Activated naive CD4-positive, alpha-beta T cell treated with anti-CD3 and anti-CD28 coated beads, Interleukin-2, amount 10 ng/mL, durations not matched to agents 7 days and 5 days (primary cell): ENCODE measurements around the gene ABCB4.
A peak's percentile ranks its signal among the peaks of the same experiment; 100 is the strongest.

Experiments used
- CTCF ChIA-PET: fragments of 350-600 bp; sonication (Branson Sonifier 250); formaldehyde crosslinking; loops from one replicate; lab custom pipeline; 2021; ENCODE audit warnings: antibody characterized with exemption; lab: Charles Lee
- DNase-seq: peaks from one replicate; pipeline ENCODE4 v3.0.0-alpha.2; 2020
- H3K27ac Mint-ChIP-seq: one replicate; pipeline ENCODE4 v1.8.0; 2021; ENCODE audit warnings: mild to moderate bottlenecking, moderate library complexity, mixed read lengths
- H3K27me3 Mint-ChIP-seq: one replicate; pipeline ENCODE4 v1.8.0; 2021; ENCODE audit warnings: mild to moderate bottlenecking, mixed read lengths
- H3K36me3 Mint-ChIP-seq: one replicate; pipeline ENCODE4 v1.8.0; 2021; ENCODE audit warnings: mixed read lengths
- H3K4me1 Mint-ChIP-seq: one replicate; pipeline ENCODE4 v1.8.0; 2021; ENCODE audit warnings: mixed read lengths
- H3K4me3 Mint-ChIP-seq: one replicate; pipeline ENCODE4 v1.8.0; 2021; ENCODE audit warnings: mild to moderate bottlenecking, moderate library complexity, mixed read lengths
- H3K9me3 Mint-ChIP-seq: one replicate; pipeline ENCODE4 v1.8.0; 2021; ENCODE audit warnings: mixed read lengths

ABCB4 gene

DNA sequence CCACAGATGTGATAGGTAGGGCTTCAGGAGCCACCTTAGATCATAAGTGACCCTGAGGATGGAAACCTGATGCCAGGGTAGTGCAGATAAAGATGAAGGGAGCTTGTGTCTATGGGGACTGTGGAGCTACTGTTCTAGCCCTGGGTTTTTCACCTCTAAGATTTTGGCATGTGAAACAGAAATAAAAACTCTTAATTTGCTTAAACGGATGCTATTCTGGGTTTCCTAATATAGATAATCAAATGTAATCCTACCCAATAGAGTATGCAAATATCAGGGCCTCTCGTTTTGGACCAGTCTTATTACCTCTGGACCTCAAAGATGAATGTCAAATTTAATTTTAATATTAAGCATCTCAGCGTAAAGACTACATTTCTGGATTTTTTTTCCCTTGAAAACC, 49.3 kb downstream of the ABCB4 start:
- Mint-ChIP-seq H3K4me3 (no peak overlapping the region), H3K27ac (no peak overlapping the region), H3K4me1 (no peaks in the 10 kb centered on the region), H3K27me3 (peaks cover 6% of the 10 kb centered on the region), H3K36me3 (no peaks in the 10 kb centered on the region), H3K9me3 (no peaks in the 10 kb centered on the region)
- CTCF ChIA-PET: interaction anchor here (0.6 kb wide), 1 partner anchor 46 kb away, joined by 3 read pairs; no protein-coding TSS in a partner anchor
- DNase-seq: no peak

DNA sequence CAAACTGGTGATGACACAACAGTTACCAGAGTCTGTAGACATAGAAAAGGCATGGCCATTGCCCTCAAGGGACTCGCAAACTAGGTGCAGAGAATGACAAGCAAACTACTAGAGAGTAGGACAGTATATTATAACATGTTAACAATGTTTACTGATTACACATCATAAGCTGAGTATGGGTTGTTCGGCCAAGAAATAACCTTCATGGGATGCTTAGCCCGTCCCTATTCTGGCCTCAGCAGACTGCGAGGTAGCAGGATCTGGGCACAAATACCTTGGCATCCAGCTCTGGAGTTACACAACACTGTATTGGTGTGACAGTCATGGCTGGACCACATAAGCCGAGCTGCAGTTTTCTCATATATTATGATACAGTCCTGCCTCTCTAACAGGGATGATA, 51.4 kb downstream of the ABCB4 start:
- Mint-ChIP-seq H3K36me3 (no peaks in the 10 kb centered on the region), H3K4me3 (no peak overlapping the region), H3K9me3 (no peaks in the 10 kb centered on the region), H3K4me1 (no peaks in the 10 kb centered on the region), H3K27me3 (peaks cover 10% of the 10 kb centered on the region), H3K27ac (no peak overlapping the region)
- CTCF ChIA-PET: interaction anchor here (1.0 kb wide), 1 partner anchor 108 kb away, joined by 3 read pairs; no protein-coding TSS in a partner anchor
- DNase-seq: no peak

DNA sequence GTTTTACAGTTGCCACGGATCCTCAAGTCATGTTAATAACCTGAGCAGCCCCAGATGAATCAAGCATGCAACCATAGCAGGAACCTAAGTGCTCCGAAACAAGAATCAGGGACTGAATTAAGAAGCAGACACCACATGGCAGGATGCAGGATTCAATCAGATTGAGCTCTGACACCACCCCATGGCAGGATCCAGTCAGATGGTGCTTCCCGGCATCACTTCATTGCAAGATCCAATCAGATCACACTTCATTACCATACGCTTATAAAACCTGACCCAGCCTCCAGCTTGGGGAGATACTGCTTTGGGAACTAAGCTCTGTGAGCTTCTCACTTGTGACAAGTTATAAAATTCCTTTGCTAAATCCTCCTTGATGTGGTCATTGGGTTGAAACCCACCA, 55.3 kb downstream of the ABCB4 start:
- H3K9me3 Mint-ChIP-seq: no peaks in the 10 kb centered on the region
- CTCF ChIA-PET: no interaction called here
- no peak for DNase-seq
- H3K27me3 Mint-ChIP-seq: peaks cover 8% of the 10 kb centered on the region
- no peaks in the 10 kb centered on the region for H3K4me1 Mint-ChIP-seq
- H3K27ac Mint-ChIP-seq: no peak overlapping the region
- no peaks in the 10 kb centered on the region for H3K36me3 Mint-ChIP-seq
- H3K4me3 Mint-ChIP-seq: no peak overlapping the region

DNA sequence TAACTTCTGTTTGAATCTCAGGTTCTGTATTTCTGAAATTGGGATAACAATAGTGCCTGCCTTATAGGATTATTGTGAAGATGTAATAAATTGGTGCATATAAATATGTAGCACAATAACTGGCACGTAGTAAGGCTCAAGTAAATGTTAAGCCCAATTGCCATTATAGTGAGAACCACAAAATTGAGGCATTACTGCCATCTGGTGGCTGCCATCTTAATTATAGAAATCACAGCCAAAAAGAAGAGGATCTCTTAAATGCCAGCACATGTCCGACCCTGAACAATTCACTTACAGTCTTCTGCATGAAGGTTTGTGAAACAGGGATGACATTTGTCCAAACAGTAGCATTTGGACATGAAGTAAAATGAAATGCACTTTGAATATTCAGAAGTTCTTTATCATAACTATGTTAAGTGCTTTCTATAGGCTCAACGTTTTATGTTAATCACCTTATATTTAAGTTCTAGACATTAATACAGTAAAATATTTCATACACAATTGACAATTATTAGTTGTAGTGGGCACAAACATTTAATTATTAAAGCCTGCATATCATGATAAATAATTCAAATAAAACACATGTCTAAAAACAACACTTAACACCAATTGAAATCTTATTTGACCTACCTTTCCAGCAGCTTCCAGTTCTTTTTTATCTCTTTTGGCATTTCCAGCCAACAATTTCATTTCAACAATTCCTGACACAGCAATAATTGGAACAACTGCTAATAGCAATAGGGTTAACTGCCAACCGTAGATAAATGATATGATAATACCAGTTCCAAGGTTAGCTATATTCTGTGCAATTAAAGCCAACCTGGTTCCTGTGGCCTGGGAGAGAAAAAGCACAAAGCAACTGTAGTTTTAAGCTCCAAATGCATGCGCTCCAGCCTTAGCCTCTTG, 58.5 kb downstream of the ABCB4 start:
- Mint-ChIP-seq H3K36me3 (no peaks in the 10 kb centered on the region), H3K4me1 (no peaks in the 10 kb centered on the region), H3K9me3 (no peaks in the 10 kb centered on the region), H3K27me3 (peaks cover 8% of the 10 kb centered on the region), H3K27ac (no peak overlapping the region), H3K4me3 (no peak overlapping the region)
- peak; percentile 77 for DNase-seq
- CTCF ChIA-PET: interaction anchor here (0.6 to 3.3 kb wide), 20 partner anchors 10 to 556 kb away, joined by 3 to 28 read pairs (median 4); partner anchors contain the start of gene CROT

DNA sequence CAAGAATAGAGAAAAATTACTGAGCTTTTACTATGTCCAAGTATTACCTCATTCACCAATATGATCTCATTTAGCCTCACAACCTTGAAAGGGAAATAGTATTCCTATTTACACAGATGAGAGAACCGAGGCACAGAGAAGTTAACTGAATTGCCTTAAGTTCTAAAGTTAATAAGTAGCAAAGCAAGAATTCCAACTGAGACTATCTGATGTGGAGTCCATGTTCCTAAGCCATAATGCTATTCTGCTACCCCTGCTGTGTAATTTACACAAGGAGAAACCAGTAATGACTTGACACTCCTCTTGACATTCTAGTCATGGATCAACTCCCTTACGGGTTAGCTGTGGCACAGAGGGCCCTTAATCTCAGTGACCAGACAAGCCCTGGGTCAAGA, 60.7 kb downstream of the ABCB4 start:
- Mint-ChIP-seq H3K9me3 (no peaks in the 10 kb centered on the region), H3K4me3 (no peak overlapping the region), H3K4me1 (no peaks in the 10 kb centered on the region), H3K27ac (no peak overlapping the region), H3K36me3 (no peaks in the 10 kb centered on the region), H3K27me3 (peaks cover 4% of the 10 kb centered on the region)
- no peak for DNase-seq
- CTCF ChIA-PET: interaction anchor here (1.0 to 1.5 kb wide), 4 partner anchors 101 to 489 kb away, joined by 3 to 5 read pairs (median 4); partner anchors contain the start of gene DMTF1

DNA sequence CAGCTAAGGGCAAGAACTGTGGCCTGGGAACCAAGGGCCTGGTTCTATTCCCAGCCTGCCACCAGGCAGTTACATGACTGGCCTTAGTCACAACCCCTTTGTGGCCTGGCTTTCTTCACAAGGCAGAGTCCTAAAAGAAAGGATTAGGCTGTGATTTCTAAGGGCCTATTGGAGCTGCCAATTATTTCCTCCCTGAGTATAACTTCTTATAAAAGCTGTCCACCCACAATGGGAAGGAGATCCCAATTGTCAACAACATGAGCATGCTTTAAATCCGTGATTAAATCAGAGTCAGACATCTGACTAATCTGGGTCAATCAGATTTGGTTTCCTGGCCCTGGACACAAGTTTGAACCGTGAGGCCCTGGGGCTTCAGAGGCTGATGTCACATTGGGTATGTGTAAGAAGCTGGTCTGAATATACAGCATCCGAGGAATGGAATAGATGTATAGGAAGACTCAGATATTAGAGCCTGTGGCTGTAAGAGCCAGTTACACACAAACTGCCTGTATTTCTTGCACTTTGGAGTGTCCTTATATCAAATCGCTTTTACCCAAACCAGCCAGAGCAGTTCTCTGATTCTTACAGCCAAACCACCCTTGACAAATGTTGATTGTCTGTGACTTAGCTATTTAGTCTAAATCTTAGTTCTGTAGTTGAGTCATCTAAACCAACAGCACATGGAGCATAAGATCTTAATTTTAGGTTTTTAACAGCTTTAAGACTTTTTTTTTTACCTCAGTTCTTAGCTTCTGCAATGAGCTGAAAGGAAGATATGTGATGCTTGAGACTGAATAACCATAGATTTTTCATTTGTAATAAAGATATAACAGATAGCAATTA, 61.3 kb downstream of the ABCB4 start:
- Mint-ChIP-seq H3K36me3 (no peaks in the 10 kb centered on the region), H3K27ac (no peak overlapping the region), H3K27me3 (peaks cover 4% of the 10 kb centered on the region), H3K4me3 (no peak overlapping the region), H3K9me3 (no peaks in the 10 kb centered on the region), H3K4me1 (no peaks in the 10 kb centered on the region)
- DNase-seq: no peak
- CTCF ChIA-PET: interaction anchor here (1.0 kb wide), 3 partner anchors 101 to 488 kb away, joined by 3 to 5 read pairs (median 5); no protein-coding TSS in a partner anchor

DNA sequence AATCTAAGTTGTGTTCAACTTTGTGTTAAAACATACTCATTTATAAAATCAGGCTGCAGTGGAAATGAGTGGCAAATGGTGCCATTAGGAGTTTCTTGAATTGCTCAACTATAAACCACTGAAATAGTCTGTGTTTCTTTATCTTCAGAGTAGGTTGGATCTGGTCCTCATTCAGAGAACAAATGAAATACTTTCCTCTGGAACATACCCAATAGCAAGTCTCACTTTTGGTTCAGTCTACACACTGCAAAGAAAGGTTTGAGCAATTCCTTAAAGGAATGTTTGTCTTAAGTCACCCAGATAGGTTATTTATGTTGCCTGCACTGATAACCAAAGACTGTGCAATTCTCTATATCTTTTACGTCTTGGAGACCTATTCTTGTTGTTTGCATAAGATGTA, 62.5 kb downstream of the ABCB4 start:
- H3K27ac Mint-ChIP-seq: no peak overlapping the region
- CTCF ChIA-PET: no interaction called here
- H3K36me3 Mint-ChIP-seq: no peaks in the 10 kb centered on the region
- no peaks in the 10 kb centered on the region for H3K9me3 Mint-ChIP-seq
- H3K4me1 Mint-ChIP-seq: no peaks in the 10 kb centered on the region
- no peak overlapping the region for H3K4me3 Mint-ChIP-seq
- no peak for DNase-seq
- H3K27me3 Mint-ChIP-seq: no peaks in the 10 kb centered on the region

DNA sequence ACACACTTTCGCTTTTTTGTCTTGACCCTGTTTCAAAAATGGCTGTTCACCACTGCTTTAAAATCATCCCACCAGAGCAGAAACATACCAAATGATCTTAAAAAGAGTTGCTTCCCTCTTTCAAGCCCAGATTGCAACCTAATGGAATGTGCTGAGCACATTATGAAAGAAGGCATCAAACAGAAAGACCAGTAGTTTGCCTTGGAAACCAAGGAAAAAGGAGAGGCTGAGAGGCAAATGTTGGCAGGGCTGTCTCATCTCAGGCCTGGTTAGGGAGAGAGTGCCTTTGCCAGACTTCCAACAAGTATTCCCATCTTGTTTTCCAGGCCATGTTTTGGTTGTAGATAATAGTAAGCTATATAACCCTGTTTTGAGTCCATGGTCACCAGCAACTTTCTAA, 64.3 kb downstream of the ABCB4 start:
- H3K4me1 Mint-ChIP-seq: no peaks in the 10 kb centered on the region
- no peaks in the 10 kb centered on the region for H3K27me3 Mint-ChIP-seq
- H3K9me3 Mint-ChIP-seq: no peaks in the 10 kb centered on the region
- CTCF ChIA-PET: no interaction called here
- no peak overlapping the region for H3K27ac Mint-ChIP-seq
- no peaks in the 10 kb centered on the region for H3K36me3 Mint-ChIP-seq
- DNase-seq: no peak
- no peak overlapping the region for H3K4me3 Mint-ChIP-seq

DNA sequence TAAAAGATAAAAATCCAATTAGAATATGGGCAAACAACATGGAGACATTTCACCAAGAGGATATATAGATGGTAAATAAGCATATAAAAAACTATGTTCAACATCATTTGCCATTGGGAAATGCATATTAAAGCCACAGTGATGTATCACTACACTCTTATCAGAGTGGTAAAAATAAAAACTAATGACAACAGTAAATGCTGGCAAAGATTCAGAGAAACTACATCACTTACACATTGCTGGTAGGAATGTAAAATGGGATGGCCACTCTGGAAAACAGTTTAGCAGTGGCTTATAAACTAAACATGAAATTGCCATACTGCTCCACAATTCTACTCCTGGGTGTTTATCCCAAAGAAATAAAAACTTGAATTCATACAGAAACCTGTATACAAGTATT, 70.8 kb downstream of the ABCB4 start:
- Mint-ChIP-seq H3K27ac (no peak overlapping the region), H3K4me3 (no peak overlapping the region), H3K4me1 (no peaks in the 10 kb centered on the region), H3K27me3 (no peaks in the 10 kb centered on the region), H3K36me3 (no peaks in the 10 kb centered on the region), H3K9me3 (no peaks in the 10 kb centered on the region)
- CTCF ChIA-PET: no interaction called here
- no peak for DNase-seq

DNA sequence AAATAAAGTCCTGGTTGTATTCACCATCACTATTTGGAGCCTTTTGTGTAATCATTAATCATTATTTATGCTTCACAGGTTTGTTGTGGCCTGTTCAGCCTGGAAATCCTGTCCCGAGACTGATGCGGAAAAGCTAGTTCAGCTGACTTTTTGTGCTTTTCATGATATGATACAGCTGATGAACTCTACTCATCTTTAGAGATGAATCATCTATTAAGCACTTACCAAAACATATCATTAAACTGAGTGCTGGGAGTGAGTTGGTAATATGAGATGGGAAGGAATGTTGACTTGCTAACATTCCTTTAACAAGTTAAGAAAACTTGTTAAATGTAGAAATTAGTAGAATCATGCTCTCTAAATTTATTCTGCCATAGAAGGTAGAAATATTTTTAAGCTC, 77.0 kb downstream of the ABCB4 start:
- Mint-ChIP-seq H3K27me3 (no peaks in the 10 kb centered on the region), H3K9me3 (no peaks in the 10 kb centered on the region), H3K27ac (no peak overlapping the region), H3K4me3 (no peak overlapping the region), H3K4me1 (peaks cover 1% of the 10 kb centered on the region), H3K36me3 (peaks cover 16% of the 10 kb centered on the region)
- DNase-seq: no peak
- CTCF ChIA-PET: interaction anchor here (1.6 kb wide), 1 partner anchor 18 kb away, joined by 6 read pairs; no protein-coding TSS in a partner anchor

DNA sequence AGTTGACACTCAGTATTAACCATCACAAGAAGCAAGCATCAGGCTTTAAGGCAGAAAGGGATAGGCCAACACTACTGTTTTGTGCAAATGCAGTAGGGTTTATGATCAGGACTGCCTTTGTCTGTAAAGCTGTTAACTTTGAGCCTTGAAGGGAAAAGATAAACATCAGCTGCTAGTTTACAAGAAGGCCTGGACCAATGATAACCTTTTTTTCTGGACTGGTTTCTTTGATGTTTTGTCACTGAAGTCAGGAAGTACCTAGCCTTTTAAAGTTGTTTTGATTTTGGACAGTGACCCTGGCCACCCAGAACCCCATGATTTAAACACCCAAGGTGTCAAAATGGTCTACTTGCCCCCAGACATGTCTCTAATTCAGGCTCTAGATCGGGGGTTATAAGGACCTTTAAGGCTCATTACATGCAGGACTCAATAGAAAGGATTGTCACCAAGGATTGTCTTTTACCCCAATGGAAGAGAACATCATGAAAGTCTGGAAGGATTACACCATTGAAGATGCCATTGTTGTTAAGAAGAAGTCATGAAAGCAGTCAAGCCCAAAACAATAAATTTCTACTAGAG, 79.9 kb downstream of the ABCB4 start:
- CTCF ChIA-PET: no interaction called here
- Mint-ChIP-seq H3K36me3 (peaks cover 21% of the 10 kb centered on the region), H3K4me1 (peaks cover 20% of the 10 kb centered on the region)

DNA sequence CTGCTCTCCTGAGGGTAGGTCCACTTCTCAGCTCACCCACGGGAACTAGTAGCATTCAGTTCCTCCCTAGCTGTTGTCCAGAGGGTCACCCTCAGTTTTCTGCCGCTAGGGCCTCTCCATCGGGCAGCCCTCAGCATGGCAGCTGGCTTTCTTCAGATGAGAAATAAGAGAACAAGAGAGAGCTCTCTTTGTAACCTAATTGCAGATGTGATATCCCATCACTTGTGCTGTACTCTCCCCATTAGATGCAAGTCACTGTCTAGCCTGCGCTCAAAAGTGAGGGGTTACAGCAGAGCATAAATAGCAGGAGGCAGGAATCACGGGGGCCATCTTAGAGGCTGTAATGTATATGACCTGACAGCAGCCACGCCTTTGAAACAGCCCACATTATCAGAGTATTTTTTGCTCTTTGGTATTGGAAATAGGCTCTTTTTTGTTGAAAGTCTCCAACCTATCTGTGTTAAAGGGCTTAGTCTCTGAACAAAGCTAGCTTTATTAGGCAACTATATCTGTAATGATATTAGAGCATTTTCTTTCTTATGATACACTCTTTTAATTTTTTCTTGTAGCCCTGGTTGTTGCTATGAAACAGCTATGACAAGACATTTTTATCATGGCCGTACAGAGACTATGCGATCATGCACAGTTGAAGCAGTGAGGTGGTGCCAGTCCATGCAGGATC, 84.3 kb downstream of the ABCB4 start:
- DNase-seq: no peak
- CTCF ChIA-PET: interaction anchor here (0.6 kb wide), 1 partner anchor 1638 kb away, joined by 3 read pairs; no protein-coding TSS in a partner anchor
- Mint-ChIP-seq H3K36me3 (peaks cover 39% of the 10 kb centered on the region), H3K4me3 (no peak overlapping the region), H3K27ac (no peak overlapping the region), H3K4me1 (peaks cover 20% of the 10 kb centered on the region), H3K9me3 (peaks cover 7% of the 10 kb centered on the region), H3K27me3 (no peaks in the 10 kb centered on the region)

More for the DNA sequence above, 79.9 kb downstream of the ABCB4 start:
- Mint-ChIP-seq H3K4me3 (no peak overlapping the region), H3K27me3 (no peaks in the 10 kb centered on the region), H3K27ac (no peak overlapping the region), H3K9me3 (no peaks in the 10 kb centered on the region)
- no peak for DNase-seq

DNA sequence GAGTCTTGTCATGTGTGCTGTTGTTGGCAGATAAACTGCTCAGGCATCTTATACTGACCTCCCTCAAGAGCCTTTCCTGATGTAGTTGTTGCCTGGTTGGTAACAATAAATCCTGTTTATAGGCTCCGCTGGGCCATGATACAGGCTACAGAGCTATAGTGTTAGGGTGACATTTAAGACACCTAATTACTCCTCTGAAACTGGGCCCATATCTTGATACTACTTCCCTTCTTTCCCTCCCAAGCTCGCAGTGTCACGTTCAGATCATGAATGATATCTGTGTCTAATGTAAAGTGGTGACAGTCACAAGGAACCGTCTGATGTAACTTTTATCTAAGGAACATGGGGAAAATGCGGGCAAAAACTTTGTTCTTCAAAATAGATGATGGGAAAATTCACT, 94.6 kb downstream of the ABCB4 start:
- Mint-ChIP-seq H3K36me3 (peaks cover 30% of the 10 kb centered on the region), H3K27ac (no peak overlapping the region), H3K4me3 (no peak overlapping the region), H3K4me1 (no peaks in the 10 kb centered on the region), H3K9me3 (no peaks in the 10 kb centered on the region), H3K27me3 (no peaks in the 10 kb centered on the region)
- CTCF ChIA-PET: no interaction called here
- DNase-seq: no peak
